Testis (tissue), 3 donors: ENCODE data around the gene TTC39A. TPM values are rescaled to one million over a fixed set of nuclear protein-coding genes. Genes with fewer than 3 reads are reported as not detected.

ENCODE experiments used
- DNase-seq: peaks from one replicate; pipeline ENCODE4 v3.0.0-alpha.2; 2019
- H3K27ac ChIP-seq, 2 donors: fragments of 200-600 bp; sonication (generic); one replicate each; pipeline ENCODE4 v1.5.1; 2019
- H3K27me3 ChIP-seq: fragments of 200-600 bp; sonication (generic); one replicate; pipeline ENCODE4 v1.5.1; 2019
- H3K36me3 ChIP-seq: fragments of 200-600 bp; sonication (generic); one replicate; pipeline ENCODE4 v1.5.1; 2017; ENCODE audit warnings: low read depth; ENCODE audit errors: missing control alignments
- H3K4me1 ChIP-seq: fragments of 200-600 bp; sonication (generic); one replicate; pipeline ENCODE4 v1.5.1; 2019
- H3K4me3 ChIP-seq, 2 donors: fragments of 200-600 bp; sonication (generic); one replicate each; pipeline ENCODE4 v1.5.1; 2017 to 2019
- H3K9me3 ChIP-seq: fragments of 200-600 bp; sonication (generic); one replicate; pipeline ENCODE4 v1.5.1; 2017
- POLR2A ChIP-seq: fragments of 450-650 bp; IDR thresholded peaks from one replicate; pipeline ENCODE4 v1.6.1; 2017; ENCODE audit warnings: antibody characterized with exemption, mild to moderate bottlenecking, moderate library complexity
- whole genome bisulfite sequencing, 2 donors: methylation state at CpG; one replicate each; pipeline ENCODE4 v1.1.5; 2018; 5-methylcytosine and 5-hydroxymethylcytosine counted together
- intact Hi-C: fragments of 100-400 bp; cut with DNase I; formaldehyde crosslinking; loops from one replicate; pipeline ENCODE4 v1.15.1; 2023; ENCODE audit warnings: low total_unique reads
- polyA plus RNA-seq: library from polyadenylated mRNA; stranded (reverse); fragments of 350-450 nt; fragmentation: Illumina TruSeq; extraction: RNeasy Lipid Tissue Mini Kit (QIAGEN cat#74804); gene quantifications from one replicate; pipeline ENCODE4 v1.2.3, GENCODE V29; 2014; ENCODE audit warnings: low read depth, low replicate concordance; ENCODE audit not compliant: insufficient read depth
- total RNA-seq, 2 donors: library from RNA; depleted of rRNA; stranded (reverse); fragments of >200 nt; gene quantifications; one replicate each; pipeline ENCODE4 v1.2.3, GENCODE V29; 2016
- TF ChIP-seq, protein P1 (sequence below), 3 experiments: fragments of 450-650 bp in 2 of 3; fragments of 200-600 bp in 1 of 3; sonication (generic) in 1 of 3; IDR thresholded peaks; one replicate each; pipeline ENCODE4 v1.5.1; 2016 to 2019; ENCODE audit warnings: antibody characterized with exemption in 3 of 3, mild to moderate bottlenecking in 2 of 3, moderate library complexity in 1 of 3

TTC39A gene
- total and polyA plus RNA-seq, 3 donors from 2014 or later = 64.7 to 121 (median 120) TPM

DNA sequence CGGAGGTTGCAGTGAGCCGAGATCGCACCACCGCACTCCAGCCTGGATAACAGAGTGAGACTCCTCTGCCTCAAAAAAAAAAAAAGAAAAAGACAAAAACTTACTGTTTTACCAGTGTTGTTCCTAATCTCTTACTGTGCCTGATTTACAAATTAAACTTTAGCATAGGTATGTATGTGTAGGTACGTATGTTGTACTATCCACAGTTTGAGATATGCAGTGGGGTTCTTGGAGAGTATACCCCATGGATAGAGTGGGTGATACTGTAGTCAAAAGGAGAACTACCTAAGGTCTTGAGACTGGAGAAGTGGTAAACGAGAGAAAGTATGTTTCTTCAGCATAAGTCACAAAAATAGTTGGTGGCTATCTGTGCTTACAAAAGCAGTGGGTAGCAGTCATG is 55.7 kb downstream of the TTC39A start:
- TF ChIP-seq POLR2A = no peak
- TF ChIP-seq, protein P1, sequence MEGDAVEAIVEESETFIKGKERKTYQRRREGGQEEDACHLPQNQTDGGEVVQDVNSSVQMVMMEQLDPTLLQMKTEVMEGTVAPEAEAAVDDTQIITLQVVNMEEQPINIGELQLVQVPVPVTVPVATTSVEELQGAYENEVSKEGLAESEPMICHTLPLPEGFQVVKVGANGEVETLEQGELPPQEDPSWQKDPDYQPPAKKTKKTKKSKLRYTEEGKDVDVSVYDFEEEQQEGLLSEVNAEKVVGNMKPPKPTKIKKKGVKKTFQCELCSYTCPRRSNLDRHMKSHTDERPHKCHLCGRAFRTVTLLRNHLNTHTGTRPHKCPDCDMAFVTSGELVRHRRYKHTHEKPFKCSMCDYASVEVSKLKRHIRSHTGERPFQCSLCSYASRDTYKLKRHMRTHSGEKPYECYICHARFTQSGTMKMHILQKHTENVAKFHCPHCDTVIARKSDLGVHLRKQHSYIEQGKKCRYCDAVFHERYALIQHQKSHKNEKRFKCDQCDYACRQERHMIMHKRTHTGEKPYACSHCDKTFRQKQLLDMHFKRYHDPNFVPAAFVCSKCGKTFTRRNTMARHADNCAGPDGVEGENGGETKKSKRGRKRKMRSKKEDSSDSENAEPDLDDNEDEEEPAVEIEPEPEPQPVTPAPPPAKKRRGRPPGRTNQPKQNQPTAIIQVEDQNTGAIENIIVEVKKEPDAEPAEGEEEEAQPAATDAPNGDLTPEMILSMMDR (IDR thresholded peaks at IDR 0.05) = no peak
- no peaks in the 10 kb centered on the region for H3K27me3 ChIP-seq
- 93 to 95% methylated on average over 6 of the region's 6 CpGs for WGBS, 2 donors
- no peak overlapping the region for H3K4me3 ChIP-seq
- no peaks in the 10 kb centered on the region for H3K9me3 ChIP-seq
- intact Hi-C loops = no loop called here
- H3K4me1 ChIP-seq = peaks cover 8% of the 10 kb centered on the region
- DNase-seq = no peak
- no peaks in the 10 kb centered on the region for H3K36me3 ChIP-seq
- H3K27ac ChIP-seq = no peak overlapping the region

DNA sequence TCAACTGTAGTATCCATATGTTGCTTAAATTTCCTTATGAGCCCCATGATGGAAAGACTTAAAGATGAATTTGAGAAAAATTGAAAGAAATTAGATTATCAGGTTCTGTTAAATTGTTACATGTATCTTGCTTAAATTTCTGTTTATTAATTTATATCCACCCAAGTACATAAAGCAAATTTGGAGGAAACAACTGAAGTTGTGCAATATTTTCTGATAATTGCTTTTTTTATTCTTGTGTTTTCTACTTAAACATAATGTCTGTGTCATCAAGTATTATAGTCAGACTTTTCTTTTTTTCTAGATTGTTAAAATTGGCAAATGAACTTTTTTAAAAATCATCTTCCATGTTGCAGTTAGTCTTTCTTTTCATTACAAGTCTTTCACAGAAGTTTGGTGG is 57.4 kb downstream of the TTC39A start:
- H3K9me3 ChIP-seq = no peaks in the 10 kb centered on the region
- no peak for DNase-seq
- H3K27me3 ChIP-seq = no peaks in the 10 kb centered on the region
- TF ChIP-seq, protein P1 (IDR thresholded peaks at IDR 0.05) = no peak
- TF ChIP-seq POLR2A = no peak
- H3K4me3 ChIP-seq = no peak overlapping the region
- H3K36me3 ChIP-seq = no peaks in the 10 kb centered on the region
- intact Hi-C loops = no loop called here
- H3K4me1 ChIP-seq = peaks cover 8% of the 10 kb centered on the region
- H3K27ac ChIP-seq = no peak overlapping the region

DNA sequence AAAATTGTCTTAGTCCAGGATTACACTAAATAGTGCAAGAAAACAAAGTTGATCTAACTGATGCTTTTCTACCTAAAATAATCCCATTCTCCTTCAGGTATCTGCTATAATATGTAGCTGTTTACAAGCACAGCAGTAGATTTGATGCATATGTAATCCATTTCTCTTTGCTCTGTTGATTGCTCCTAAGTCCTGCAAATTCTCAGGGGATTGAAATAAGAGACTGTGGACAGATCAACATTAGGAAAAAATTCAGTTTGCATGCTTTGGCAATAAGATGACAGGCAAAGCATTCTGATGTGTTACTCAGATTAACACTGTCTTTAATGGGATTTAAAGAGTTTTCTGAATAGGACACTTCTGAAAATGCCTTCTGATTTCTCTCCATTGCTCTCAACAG is 59.6 kb downstream of the TTC39A start:
- Histone ChIP-seq H3K27ac (no peak overlapping the region), H3K4me1 (peaks cover 8% of the 10 kb centered on the region), H3K36me3 (no peaks in the 10 kb centered on the region), H3K4me3 (no peak overlapping the region), H3K9me3 (no peaks in the 10 kb centered on the region), H3K27me3 (no peaks in the 10 kb centered on the region)
- intact Hi-C loops = no loop called here
- TF ChIP-seq, protein P1 (IDR thresholded peaks at IDR 0.05) = no peak
- TF ChIP-seq POLR2A = no peak
- no peak for DNase-seq

DNA sequence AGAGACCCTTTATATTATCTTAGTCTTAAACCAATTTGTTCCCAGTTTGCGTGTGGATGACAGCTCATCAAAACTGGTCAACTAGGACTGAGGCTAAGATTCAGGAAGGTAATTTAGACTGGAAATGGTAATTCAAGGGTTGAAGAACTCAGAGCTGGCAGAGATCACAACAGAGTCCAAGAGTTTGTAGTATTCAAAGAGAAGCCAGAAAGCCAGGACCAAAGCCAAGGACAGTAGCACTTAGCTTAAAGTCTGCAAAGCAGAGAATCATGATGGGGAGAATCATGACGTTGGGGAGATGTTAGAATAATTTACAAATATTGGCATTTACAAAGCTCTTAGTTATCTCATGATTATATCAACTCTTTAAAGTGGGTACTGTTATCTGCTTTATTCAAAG is 61.7 kb downstream of the TTC39A start:
- H3K9me3 ChIP-seq = no peaks in the 10 kb centered on the region
- peaks cover 11% of the 10 kb centered on the region for H3K4me1 ChIP-seq
- 33 to 35% methylated on average over 2 of the region's 2 CpGs for WGBS, 2 donors
- H3K36me3 ChIP-seq = no peaks in the 10 kb centered on the region
- H3K27ac ChIP-seq = no peak overlapping the region
- no peak overlapping the region for H3K4me3 ChIP-seq
- H3K27me3 ChIP-seq = no peaks in the 10 kb centered on the region
- no peak for DNase-seq
- TF ChIP-seq POLR2A = no peak
- TF ChIP-seq, protein P1 (IDR thresholded peaks at IDR 0.05) = no peak
- intact Hi-C loops = no loop called here

DNA sequence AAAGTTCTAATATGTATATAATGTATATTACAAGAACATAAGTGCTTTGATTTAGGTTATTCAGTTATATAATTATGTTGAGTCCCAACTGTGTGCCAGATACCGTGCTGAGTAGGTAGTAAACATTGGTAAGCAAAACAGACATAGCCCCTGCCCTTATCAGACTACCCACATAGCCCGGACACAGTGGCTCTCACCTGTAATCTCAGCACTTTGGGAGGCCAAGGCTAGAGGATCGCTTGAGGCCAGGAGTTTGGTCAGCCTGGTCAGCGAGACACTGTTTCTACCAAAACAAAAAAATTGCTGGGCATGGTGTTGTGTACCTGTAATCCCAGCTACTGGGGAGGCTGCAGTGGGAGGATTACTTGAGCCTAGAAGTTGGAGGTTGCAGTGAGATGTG is 63.6 kb downstream of the TTC39A start:
- H3K27me3 ChIP-seq = no peaks in the 10 kb centered on the region
- no peak overlapping the region for H3K4me3 ChIP-seq
- intact Hi-C loops = no loop called here
- H3K36me3 ChIP-seq = no peaks in the 10 kb centered on the region
- no peak for DNase-seq
- H3K9me3 ChIP-seq = no peaks in the 10 kb centered on the region
- WGBS, 2 donors = 94 to 98% methylated on average over 4 of the region's 4 CpGs
- no peak overlapping the region for H3K27ac ChIP-seq
- H3K4me1 ChIP-seq = peaks cover 15% of the 10 kb centered on the region
- TF ChIP-seq POLR2A = no peak
- TF ChIP-seq, protein P1 (IDR thresholded peaks at IDR 0.05) = no peak
